ENCODE data around the gene RASSF7.

RASSF7 gene

GRCh38 chr11:611001-611996 lies 50.5 kb downstream of the RASSF7 start:
- no peak for DNase-seq

GRCh38 chr11:612201-612960 lies 51.6 kb downstream of the RASSF7 start:
- DNase-seq: no peak

- DNase-seq: no peak
These were observed 52.2 kb downstream of the RASSF7 start for GRCh38 chr11:612961-613300.

- DNase-seq: no peak
These were observed 52.7 kb downstream of the RASSF7 start for GRCh38 chr11:613369-613968.
